IPS-20b (cell line): ENCODE data around the gene CAP2.

Experiments used
- H3K27ac ChIP-seq: one replicate; pipeline ENCODE4 v1.5.1; 2013; ENCODE audit warnings: low read length
- H3K27me3 ChIP-seq: 2 replicates; pipeline ENCODE4 v1.6.1; 2013; ENCODE audit warnings: mild to moderate bottlenecking, low read length, inconsistent platforms; ENCODE audit not compliant: insufficient read depth
- H3K36me3 ChIP-seq: 2 replicates; pipeline ENCODE4 v1.6.1; 2013; ENCODE audit warnings: low read depth, mild to moderate bottlenecking, inconsistent platforms, low read length, moderate library complexity; ENCODE audit not compliant: insufficient read depth
- H3K4me1 ChIP-seq: 2 replicates; pipeline ENCODE4 v1.6.1; 2013; ENCODE audit warnings: mild to moderate bottlenecking, control low read depth, inconsistent platforms, low read length, moderate library complexity; ENCODE audit not compliant: insufficient read depth
- H3K4me3 ChIP-seq: 2 replicates; pipeline ENCODE4 v1.5.1; 2013; ENCODE audit warnings: mild to moderate bottlenecking, low read length, inconsistent platforms
- H3K9ac ChIP-seq: 2 replicates; pipeline ENCODE4 v1.6.1; 2013; ENCODE audit warnings: low read depth, mild to moderate bottlenecking, inconsistent platforms, low read length, moderate library complexity
- H3K9me3 ChIP-seq: 2 replicates; pipeline ENCODE4 v1.6.1; 2013; ENCODE audit warnings: mild to moderate bottlenecking, low read depth, low read length, inconsistent platforms; ENCODE audit not compliant: insufficient read depth

CAP2 gene

GRCh38 chr6:17494177-17494576 is 100.8 kb downstream of the CAP2 start:
- Histone ChIP-seq H3K27ac (no peak overlapping the region), H3K9me3 (no peaks in the 10 kb centered on the region), H3K36me3 (no peaks in the 10 kb centered on the region), H3K4me1 (peaks cover 8% of the 10 kb centered on the region), H3K9ac (no peak overlapping the region), H3K27me3 (no peaks in the 10 kb centered on the region), H3K4me3 (no peak overlapping the region)

GRCh38 chr6:17494919-17495318 is 101.5 kb downstream of the CAP2 start:
- Histone ChIP-seq H3K36me3 (no peaks in the 10 kb centered on the region), H3K27me3 (no peaks in the 10 kb centered on the region), H3K9ac (no peak overlapping the region), H3K27ac (no peak overlapping the region), H3K4me3 (no peak overlapping the region), H3K9me3 (no peaks in the 10 kb centered on the region), H3K4me1 (peaks cover 8% of the 10 kb centered on the region)

- H3K36me3 ChIP-seq, result no peaks in the 10 kb centered on the region
Observed at GRCh38 chr6:17497535-17498095, 104.2 kb downstream of the CAP2 start.

GRCh38 chr6:17501442-17501841 is 108.0 kb downstream of the CAP2 start:
- H3K27me3 ChIP-seq, result no peaks in the 10 kb centered on the region
- H3K36me3 ChIP-seq, result no peaks in the 10 kb centered on the region
- H3K9ac ChIP-seq, result no peak overlapping the region
- peaks cover 8% of the 10 kb centered on the region for H3K4me1 ChIP-seq
- no peak overlapping the region for H3K27ac ChIP-seq
- H3K9me3 ChIP-seq, result no peaks in the 10 kb centered on the region
- H3K4me3 ChIP-seq, result no peak overlapping the region

More at GRCh38 chr6:17497535-17498095, 104.2 kb downstream of the CAP2 start:
- no peak overlapping the region for H3K9ac ChIP-seq
- peaks cover 8% of the 10 kb centered on the region for H3K4me1 ChIP-seq
- H3K27ac ChIP-seq, result no peak overlapping the region
- no peaks in the 10 kb centered on the region for H3K9me3 ChIP-seq
- no peaks in the 10 kb centered on the region for H3K27me3 ChIP-seq
- H3K4me3 ChIP-seq, result no peak overlapping the region

DNA sequence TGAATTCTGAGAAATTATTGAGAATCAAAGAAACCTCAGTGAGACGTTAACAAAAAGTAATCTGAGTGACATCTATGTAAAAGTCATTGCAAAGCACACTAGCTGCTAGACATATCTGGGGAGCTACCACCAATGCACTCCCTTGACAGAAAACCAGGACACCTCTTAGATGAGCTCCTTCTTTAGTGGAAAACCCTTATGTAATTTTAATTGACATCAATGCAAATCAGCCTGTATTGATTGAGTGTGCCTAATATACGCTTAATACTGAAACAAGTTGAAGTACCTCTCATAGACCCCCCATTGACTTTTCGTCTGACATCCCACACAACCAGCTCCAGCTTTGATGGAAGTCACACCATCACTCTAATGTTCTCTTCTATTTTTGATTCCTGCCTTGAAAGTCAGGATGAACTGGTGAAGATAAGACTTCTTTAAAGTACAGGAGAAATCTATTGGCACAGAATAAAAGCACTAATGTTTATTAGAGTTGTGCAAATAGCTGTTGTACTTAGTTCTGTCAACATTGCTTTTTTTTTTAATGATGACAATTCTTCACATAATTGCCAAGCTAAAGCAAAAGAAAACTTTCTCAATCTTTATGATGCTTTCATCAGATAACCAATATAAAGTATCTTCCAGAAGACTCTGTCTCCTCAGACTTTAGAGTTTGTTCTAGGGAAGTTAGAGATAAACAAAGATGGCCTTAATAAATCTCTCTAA is 108.7 kb downstream of the CAP2 start:
- Histone ChIP-seq H3K27ac (no peak overlapping the region), H3K27me3 (no peaks in the 10 kb centered on the region), H3K9ac (no peak overlapping the region), H3K9me3 (no peaks in the 10 kb centered on the region), H3K4me1 (peaks cover 8% of the 10 kb centered on the region), H3K4me3 (no peak overlapping the region), H3K36me3 (no peaks in the 10 kb centered on the region)

- Histone ChIP-seq H3K9me3 (no peaks in the 10 kb centered on the region), H3K27me3 (no peaks in the 10 kb centered on the region), H3K4me3 (no peak overlapping the region), H3K27ac (no peak overlapping the region), H3K36me3 (no peaks in the 10 kb centered on the region), H3K4me1 (peaks cover under 1% of the 10 kb centered on the region; the same call in 1 of the 2 replicates), H3K9ac (no peak overlapping the region)
Observed at GRCh38 chr6:17503051-17503450, 109.7 kb downstream of the CAP2 start.

DNA sequence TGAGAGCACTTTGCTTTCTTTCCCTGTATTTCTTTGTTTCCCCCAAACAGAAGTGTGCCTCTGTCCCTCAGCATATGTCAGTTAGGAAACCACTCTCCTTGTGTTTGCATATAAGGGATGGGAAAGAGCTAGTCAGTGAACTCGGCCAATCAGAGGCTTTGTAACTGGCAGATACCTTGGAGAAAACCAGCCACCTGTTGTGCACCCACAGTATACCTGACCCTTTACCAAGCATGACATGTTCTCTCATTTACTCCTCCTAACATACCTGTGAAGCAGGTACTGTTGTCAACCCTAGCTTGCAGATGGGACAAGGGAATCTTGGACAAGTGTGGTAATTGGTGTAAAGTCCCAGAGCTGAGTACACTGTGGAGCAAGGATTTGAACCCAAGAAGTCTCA is 110.6 kb downstream of the CAP2 start:
- Histone ChIP-seq H3K4me3 (no peak overlapping the region), H3K4me1 (no peaks in the 10 kb centered on the region), H3K9ac (no peak overlapping the region), H3K9me3 (no peaks in the 10 kb centered on the region), H3K36me3 (no peaks in the 10 kb centered on the region), H3K27ac (no peak overlapping the region), H3K27me3 (no peaks in the 10 kb centered on the region)

DNA sequence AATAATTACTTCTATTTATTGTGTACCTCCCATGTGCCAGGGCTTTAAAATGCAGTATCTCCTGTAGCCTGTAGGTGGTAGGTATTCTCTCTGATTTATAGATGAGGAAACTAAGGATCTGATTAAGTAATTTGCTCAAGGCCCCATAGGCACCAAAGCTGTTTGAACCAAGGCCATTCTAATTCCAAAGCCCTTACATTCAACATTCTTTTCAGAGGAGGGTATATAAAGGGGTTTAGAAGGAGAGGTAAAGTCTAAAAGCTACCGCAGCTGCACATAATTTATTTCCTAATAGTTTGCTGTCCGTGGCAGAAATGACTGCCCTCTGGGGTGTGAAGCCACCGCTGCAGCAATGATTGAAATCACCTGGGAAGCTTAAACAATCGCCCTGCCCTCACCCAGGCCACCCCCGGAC is 111.7 kb downstream of the CAP2 start:
- Histone ChIP-seq H3K9me3 (no peaks in the 10 kb centered on the region), H3K27ac (no peak overlapping the region), H3K27me3 (no peaks in the 10 kb centered on the region), H3K9ac (no peak overlapping the region), H3K36me3 (no peaks in the 10 kb centered on the region), H3K4me1 (no peaks in the 10 kb centered on the region), H3K4me3 (no peak overlapping the region)

- H3K27ac ChIP-seq, result no peak overlapping the region
- no peaks in the 10 kb centered on the region for H3K4me1 ChIP-seq
- H3K9ac ChIP-seq, result no peak overlapping the region
- no peaks in the 10 kb centered on the region for H3K27me3 ChIP-seq
- H3K9me3 ChIP-seq, result no peaks in the 10 kb centered on the region
- no peak overlapping the region for H3K4me3 ChIP-seq
- no peaks in the 10 kb centered on the region for H3K36me3 ChIP-seq
Observed at GRCh38 chr6:17505767-17506280, 112.4 kb downstream of the CAP2 start.

- Histone ChIP-seq H3K36me3 (no peaks in the 10 kb centered on the region), H3K4me1 (no peaks in the 10 kb centered on the region), H3K4me3 (no peak overlapping the region), H3K27ac (no peak overlapping the region), H3K27me3 (no peaks in the 10 kb centered on the region), H3K9ac (no peak overlapping the region), H3K9me3 (no peaks in the 10 kb centered on the region)
Observed at GRCh38 chr6:17506531-17506930, 113.1 kb downstream of the CAP2 start.

GRCh38 chr6:17506962-17507361 is 113.6 kb downstream of the CAP2 start:
- Histone ChIP-seq H3K9ac (no peak overlapping the region), H3K36me3 (no peaks in the 10 kb centered on the region), H3K4me3 (no peak overlapping the region), H3K9me3 (no peaks in the 10 kb centered on the region), H3K27ac (no peak overlapping the region), H3K27me3 (no peaks in the 10 kb centered on the region), H3K4me1 (no peaks in the 10 kb centered on the region)

DNA sequence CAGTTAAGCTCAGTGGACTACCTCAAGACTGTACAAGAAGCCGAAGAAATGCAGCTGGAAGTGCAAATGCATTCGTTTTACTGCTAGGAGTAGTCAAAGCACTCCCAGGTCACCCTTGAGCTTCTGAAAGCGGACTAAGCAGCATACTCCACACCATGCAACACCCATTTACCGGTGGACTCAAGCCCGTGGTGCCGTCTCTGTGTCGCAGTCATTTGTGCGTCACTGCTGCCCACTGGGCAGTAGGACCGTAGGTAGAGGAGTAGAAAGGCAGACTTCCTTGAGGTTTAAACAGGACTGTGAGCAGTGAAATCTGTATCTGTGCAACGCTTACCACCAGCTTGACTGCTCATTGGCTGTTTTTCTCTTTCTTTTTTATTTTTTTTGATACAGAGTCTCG is 117.7 kb downstream of the CAP2 start:
- no peaks in the 10 kb centered on the region for H3K4me1 ChIP-seq
- H3K27ac ChIP-seq, result no peak overlapping the region
- no peaks in the 10 kb centered on the region for H3K27me3 ChIP-seq
- H3K36me3 ChIP-seq, result no peaks in the 10 kb centered on the region
- H3K9me3 ChIP-seq, result no peaks in the 10 kb centered on the region
- no peak overlapping the region for H3K9ac ChIP-seq
- no peak overlapping the region for H3K4me3 ChIP-seq
